OCI-LY1 (cell line): ENCODE data around the gene B4GALT1.

ENCODE experiments used
- H2AFZ ChIP-seq: fragments of 200-600 bp; sonication (generic), shearing (Covaris generic); 2 replicates; pipeline ENCODE4 v1.6.0; 2014; ENCODE audit warnings: antibody characterized with exemption, mild to moderate bottlenecking, low read length
- H3F3A ChIP-seq: fragments of 200-600 bp; sonication (generic), shearing (Covaris generic); 2 replicates; pipeline ENCODE4 v1.6.0; 2014; ENCODE audit warnings: mild to moderate bottlenecking, antibody characterized with exemption, low read length, moderate library complexity; ENCODE audit not compliant: insufficient read depth
- H3K27ac ChIP-seq: fragments of 200-600 bp; sonication (generic); 2 replicates; pipeline ENCODE4 v1.5.1; 2014; ENCODE audit warnings: low read length, mixed run types, mild to moderate bottlenecking, low read depth; ENCODE audit not compliant: poor library complexity, severe bottlenecking
- H3K27me3 ChIP-seq: fragments of 200-600 bp; sonication (generic); 2 replicates; pipeline ENCODE4 v1.6.0; 2014; ENCODE audit warnings: antibody characterized with exemption, mild to moderate bottlenecking, low read length, moderate library complexity; ENCODE audit not compliant: insufficient read depth
- H3K36me3 ChIP-seq: fragments of 200-600 bp; sonication (generic); 2 replicates; pipeline ENCODE4 v1.6.1; 2014; ENCODE audit warnings: mild to moderate bottlenecking, antibody characterized with exemption, low read length, moderate library complexity, mixed read lengths; ENCODE audit not compliant: insufficient read depth
- H3K4me1 ChIP-seq: fragments of 200-600 bp; sonication (generic); 2 replicates; pipeline ENCODE4 v1.5.1; 2014; ENCODE audit warnings: mild to moderate bottlenecking, low read length, moderate library complexity; ENCODE audit not compliant: insufficient read depth, severe bottlenecking
- H3K4me2 ChIP-seq: fragments of 200-600 bp; sonication (generic), shearing (Covaris generic); 2 replicates; pipeline ENCODE4 v1.6.1; 2014; ENCODE audit warnings: low read length
- H3K4me3 ChIP-seq: fragments of 200-600 bp; sonication (generic); 2 replicates; pipeline ENCODE4 v1.5.1; 2014; ENCODE audit warnings: low read length, low read depth, mild to moderate bottlenecking, mixed read lengths; ENCODE audit not compliant: poor library complexity, severe bottlenecking
- H3K79me2 ChIP-seq: fragments of 200-600 bp; shearing (Covaris generic); 2 replicates; pipeline ENCODE4 v1.6.1; 2016; ENCODE audit warnings: mixed run types, low read length, mixed read lengths; ENCODE audit not compliant: insufficient read depth
- H3K9ac ChIP-seq: fragments of 200-600 bp; sonication (generic), shearing (Covaris generic); 2 replicates; pipeline ENCODE4 v1.6.1; 2014; ENCODE audit warnings: mild to moderate bottlenecking, low read length, mixed read lengths
- H3K9me2 ChIP-seq: fragments of 200-600 bp; sonication (generic), shearing (Covaris generic); 2 replicates; pipeline ENCODE4 v1.6.1; 2014; ENCODE audit warnings: low read depth, mild to moderate bottlenecking, low read length, mixed read lengths
- H3K9me3 ChIP-seq: fragments of 200-600 bp; shearing (Covaris generic); 2 replicates; pipeline ENCODE4 v1.6.1; 2014; ENCODE audit warnings: low read length, mixed read lengths
- H4K20me1 ChIP-seq: fragments of 200-600 bp; sonication (generic), shearing (Covaris generic); 2 replicates; pipeline ENCODE4 v1.6.0; 2016; ENCODE audit warnings: mild to moderate bottlenecking, low read length; ENCODE audit not compliant: insufficient read depth
- EZH2 ChIP-seq: fragments of 200-600 bp; sonication (generic), shearing (Covaris generic); IDR thresholded peaks from 2 replicates; pipeline ENCODE4 v1.8.0; 2017; ENCODE audit warnings: borderline replicate concordance, mixed run types, mild to moderate bottlenecking, antibody characterized with exemption, low read length, moderate library complexity, mixed read lengths
- TF ChIP-seq, protein P1 (sequence below): fragments of 200-600 bp; sonication (generic), shearing (Covaris generic); IDR thresholded peaks from 2 replicates; pipeline ENCODE4 v1.5.1; 2017; ENCODE audit warnings: mild to moderate bottlenecking, antibody characterized with exemption, low read length, moderate library complexity, mixed read lengths

Gene B4GALT1

DNA sequence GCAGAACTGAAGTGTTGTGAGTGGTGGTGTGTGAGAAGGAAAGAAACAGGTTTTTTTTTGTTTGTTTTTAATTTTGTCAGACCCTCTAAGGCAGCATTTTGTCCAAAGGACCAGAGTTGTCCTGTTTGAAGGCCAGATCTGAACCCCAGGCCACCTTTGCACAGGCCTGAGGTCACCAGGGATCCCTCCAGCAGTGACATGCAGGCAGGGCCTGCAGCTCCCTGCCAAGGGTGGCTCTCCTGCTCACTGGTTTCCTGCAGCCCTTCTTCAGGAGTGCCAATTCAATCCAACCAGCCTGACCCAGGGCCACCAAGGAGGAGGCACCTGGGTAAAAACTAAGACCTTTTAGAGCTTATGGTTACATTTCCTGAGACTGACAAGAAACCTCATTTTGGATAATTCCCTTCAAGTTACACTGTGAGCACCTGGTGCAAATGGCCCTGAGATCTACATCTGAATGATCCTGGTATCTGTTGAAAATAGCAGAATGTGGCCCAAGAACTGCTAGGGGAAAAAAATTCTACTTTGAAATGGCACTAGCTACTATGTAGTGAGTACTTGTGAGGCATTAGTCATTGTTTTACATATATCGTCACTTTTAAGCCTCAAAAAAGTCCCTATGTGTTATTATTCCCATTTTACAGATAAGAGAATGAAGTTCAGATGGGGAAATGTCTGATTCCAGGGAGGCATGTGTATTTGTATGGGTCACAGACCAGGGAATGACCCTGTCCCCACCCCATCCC is 57.1 kb downstream of the B4GALT1 start:
- H3K36me3 ChIP-seq: no peaks in the 10 kb centered on the region
- H3K4me1 ChIP-seq: no peaks in the 10 kb centered on the region
- no peak for TF ChIP-seq EZH2
- TF ChIP-seq, protein P1, sequence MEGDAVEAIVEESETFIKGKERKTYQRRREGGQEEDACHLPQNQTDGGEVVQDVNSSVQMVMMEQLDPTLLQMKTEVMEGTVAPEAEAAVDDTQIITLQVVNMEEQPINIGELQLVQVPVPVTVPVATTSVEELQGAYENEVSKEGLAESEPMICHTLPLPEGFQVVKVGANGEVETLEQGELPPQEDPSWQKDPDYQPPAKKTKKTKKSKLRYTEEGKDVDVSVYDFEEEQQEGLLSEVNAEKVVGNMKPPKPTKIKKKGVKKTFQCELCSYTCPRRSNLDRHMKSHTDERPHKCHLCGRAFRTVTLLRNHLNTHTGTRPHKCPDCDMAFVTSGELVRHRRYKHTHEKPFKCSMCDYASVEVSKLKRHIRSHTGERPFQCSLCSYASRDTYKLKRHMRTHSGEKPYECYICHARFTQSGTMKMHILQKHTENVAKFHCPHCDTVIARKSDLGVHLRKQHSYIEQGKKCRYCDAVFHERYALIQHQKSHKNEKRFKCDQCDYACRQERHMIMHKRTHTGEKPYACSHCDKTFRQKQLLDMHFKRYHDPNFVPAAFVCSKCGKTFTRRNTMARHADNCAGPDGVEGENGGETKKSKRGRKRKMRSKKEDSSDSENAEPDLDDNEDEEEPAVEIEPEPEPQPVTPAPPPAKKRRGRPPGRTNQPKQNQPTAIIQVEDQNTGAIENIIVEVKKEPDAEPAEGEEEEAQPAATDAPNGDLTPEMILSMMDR: no peak
- H4K20me1 ChIP-seq: no peaks in the 10 kb centered on the region
- no peak overlapping the region for H3K27ac ChIP-seq
- no peaks in the 10 kb centered on the region for H3K9me3 ChIP-seq
- H3K4me2 ChIP-seq: no peak overlapping the region
- no peaks in the 10 kb centered on the region for H3K79me2 ChIP-seq
- H3K4me3 ChIP-seq: no peak overlapping the region
- H3K9me2 ChIP-seq: no peaks in the 10 kb centered on the region
- no peaks in the 10 kb centered on the region for H3K27me3 ChIP-seq
- no peak overlapping the region for H3K9ac ChIP-seq
- no peak overlapping the region for H2AFZ ChIP-seq
- H3F3A ChIP-seq: no peaks in the 10 kb centered on the region

DNA sequence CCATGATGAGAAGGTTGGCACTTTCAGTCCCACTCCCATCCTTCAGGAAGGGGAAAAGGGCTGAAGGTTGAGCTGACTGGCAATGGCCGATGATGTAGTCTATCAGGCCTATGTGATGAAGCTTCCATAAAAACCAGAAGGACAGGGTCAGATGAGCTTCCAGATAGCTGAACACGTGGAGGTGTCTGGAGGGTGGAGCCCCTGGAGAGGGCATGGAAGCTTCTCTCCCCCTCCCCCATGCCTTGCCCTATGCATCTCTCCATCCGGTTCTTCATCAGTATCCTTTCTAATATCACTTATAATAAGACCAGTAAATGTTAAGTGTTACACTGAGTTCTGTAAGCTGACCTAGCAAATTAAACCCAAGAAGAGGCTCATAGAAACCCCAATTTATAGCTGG is 58.0 kb downstream of the B4GALT1 start:
- Histone ChIP-seq H4K20me1 (no peaks in the 10 kb centered on the region), H3K4me1 (no peaks in the 10 kb centered on the region), H3K9ac (no peak overlapping the region), H3K9me2 (no peaks in the 10 kb centered on the region), H3K36me3 (no peaks in the 10 kb centered on the region), H3K79me2 (no peaks in the 10 kb centered on the region), H3K27ac (no peak overlapping the region), H3K27me3 (no peaks in the 10 kb centered on the region), H3K4me3 (no peak overlapping the region), H2AFZ (no peak overlapping the region), H3K9me3 (no peaks in the 10 kb centered on the region), H3K4me2 (no peak overlapping the region), H3F3A (no peaks in the 10 kb centered on the region)
- TF ChIP-seq, protein P1: no peak
- TF ChIP-seq EZH2: no peak

GRCh38 chr9:33108472-33108871 is 58.7 kb downstream of the B4GALT1 start:
- Histone ChIP-seq H3K27me3 (no peaks in the 10 kb centered on the region), H4K20me1 (no peaks in the 10 kb centered on the region), H3K4me3 (no peak overlapping the region), H3K9me3 (no peaks in the 10 kb centered on the region), H2AFZ (no peak overlapping the region), H3K4me2 (no peak overlapping the region), H3K9ac (no peak overlapping the region), H3K79me2 (no peaks in the 10 kb centered on the region), H3K9me2 (no peaks in the 10 kb centered on the region), H3K27ac (no peak overlapping the region), H3K4me1 (no peaks in the 10 kb centered on the region), H3F3A (no peaks in the 10 kb centered on the region), H3K36me3 (no peaks in the 10 kb centered on the region)
- no peak for TF ChIP-seq EZH2
- TF ChIP-seq, protein P1: no peak
